Smooth muscle cell (in vitro differentiated cells): ENCODE results near the gene ZC3HAV1. TPM values are rescaled to one million over a fixed set of nuclear protein-coding genes. Genes with fewer than 3 reads are reported as not detected.

Source experiments
- DNase-seq: peaks from one replicate; lab custom pipeline; 2025; ENCODE audit not compliant: unreplicated experiment; lab: John Stamatoyannopoulos, UW
- H2AFZ ChIP-seq: fragments of 200-600 bp; sonication (generic); 2 replicates; pipeline ENCODE4 v1.6.0; 2016; ENCODE audit warnings: antibody characterized with exemption, low read depth, mild to moderate bottlenecking
- H3F3A ChIP-seq: fragments of 200-600 bp; sonication (generic); 2 replicates; pipeline ENCODE4 v1.6.0; 2017; ENCODE audit warnings: antibody characterized with exemption, low read depth
- H3K27ac ChIP-seq: fragments of 200-600 bp; sonication (generic); 2 replicates; pipeline ENCODE4 v1.5.1; 2016; ENCODE audit warnings: low read depth, mild to moderate bottlenecking
- H3K27me3 ChIP-seq: fragments of 200-600 bp; sonication (generic); 2 replicates; pipeline ENCODE4 v1.6.1; 2016; ENCODE audit warnings: low read depth, mild to moderate bottlenecking
- H3K36me3 ChIP-seq: fragments of 200-600 bp; sonication (generic); 2 replicates; pipeline ENCODE4 v1.5.1; 2016; ENCODE audit warnings: low read depth
- H3K4me1 ChIP-seq: fragments of 200-600 bp; sonication (generic); 2 replicates; pipeline ENCODE4 v1.5.1; 2016; ENCODE audit warnings: low read depth
- H3K4me2 ChIP-seq: fragments of 200-600 bp; sonication (generic); 2 replicates; pipeline ENCODE4 v1.6.0; 2016; ENCODE audit warnings: mild to moderate bottlenecking
- H3K4me3 ChIP-seq: fragments of 200-600 bp; sonication (generic); 2 replicates; pipeline ENCODE4 v1.5.1; 2016; ENCODE audit warnings: mild to moderate bottlenecking
- H3K79me2 ChIP-seq: fragments of 200-600 bp; sonication (generic); 2 replicates; pipeline ENCODE4 v1.6.0; 2016; ENCODE audit warnings: low read depth, mild to moderate bottlenecking
- H3K9ac ChIP-seq: fragments of 200-600 bp; sonication (generic); 2 replicates; pipeline ENCODE4 v1.6.0; 2016; ENCODE audit warnings: low read depth
- H3K9me3 ChIP-seq: fragments of 200-600 bp; sonication (generic); replicated peaks from 2 replicates; pipeline ENCODE4 v1.5.1; 2016; ENCODE audit warnings: low read depth
- H4K20me1 ChIP-seq: fragments of 200-600 bp; sonication (generic); 2 replicates; pipeline ENCODE4 v1.6.0; 2016; ENCODE audit warnings: low read depth
- WGBS: methylation state at CpG from one replicate; pipeline ENCODE4 v1.1.7; 2016; ENCODE audit warnings: low lambda C conversion rate; 5-methylcytosine and 5-hydroxymethylcytosine counted together
- polyA plus RNA-seq: library from polyadenylated mRNA; unstranded; fragments of >200 nt; fragmentation: Nextera tagmentation; extraction: Ambion mirVana; gene quantifications from 2 replicates; pipeline ENCODE4 v1.2.1, GENCODE V29; 2016
- total RNA-seq: library from RNA; depleted of rRNA; stranded (reverse); fragments of >200 nt; gene quantifications from 2 replicates; pipeline ENCODE4 v1.2.3, GENCODE V29; 2014
- TF ChIP-seq, protein P1 (sequence below): fragments of 200-600 bp; sonication (generic); IDR thresholded peaks from 2 replicates; pipeline ENCODE4 v1.5.1; 2017; ENCODE audit warnings: borderline replicate concordance, mild to moderate bottlenecking, antibody characterized with exemption; ENCODE audit not compliant: insufficient read depth, poor library complexity, severe bottlenecking

ZC3HAV1 gene
- total and polyA plus RNA-seq, 2 experiments from 2014 or later, result 4.7 to 12.1 TPM

DNA sequence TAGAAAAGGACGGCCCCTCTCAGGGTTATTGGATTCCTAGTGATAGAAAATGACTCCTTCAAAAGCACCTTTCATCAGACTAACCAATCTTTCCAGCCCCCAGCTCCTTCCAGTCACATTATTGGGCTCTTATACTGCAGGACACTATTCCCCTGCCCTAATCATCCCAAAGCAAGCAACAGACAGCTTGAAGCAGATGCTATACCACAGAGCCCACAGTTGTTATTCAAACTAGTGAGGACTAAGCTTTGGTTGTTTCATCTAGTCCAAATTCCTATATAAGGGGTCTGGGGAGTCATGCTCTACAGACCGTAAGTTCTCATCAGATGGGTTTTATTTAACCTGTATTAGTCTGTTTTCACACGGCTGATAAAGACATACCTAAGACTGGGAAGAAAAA is 98.1 kb downstream of the ZC3HAV1 start:
- 98% methylated on average over 3 of the region's 3 CpGs for WGBS
- DNase-seq, result no peak

DNA sequence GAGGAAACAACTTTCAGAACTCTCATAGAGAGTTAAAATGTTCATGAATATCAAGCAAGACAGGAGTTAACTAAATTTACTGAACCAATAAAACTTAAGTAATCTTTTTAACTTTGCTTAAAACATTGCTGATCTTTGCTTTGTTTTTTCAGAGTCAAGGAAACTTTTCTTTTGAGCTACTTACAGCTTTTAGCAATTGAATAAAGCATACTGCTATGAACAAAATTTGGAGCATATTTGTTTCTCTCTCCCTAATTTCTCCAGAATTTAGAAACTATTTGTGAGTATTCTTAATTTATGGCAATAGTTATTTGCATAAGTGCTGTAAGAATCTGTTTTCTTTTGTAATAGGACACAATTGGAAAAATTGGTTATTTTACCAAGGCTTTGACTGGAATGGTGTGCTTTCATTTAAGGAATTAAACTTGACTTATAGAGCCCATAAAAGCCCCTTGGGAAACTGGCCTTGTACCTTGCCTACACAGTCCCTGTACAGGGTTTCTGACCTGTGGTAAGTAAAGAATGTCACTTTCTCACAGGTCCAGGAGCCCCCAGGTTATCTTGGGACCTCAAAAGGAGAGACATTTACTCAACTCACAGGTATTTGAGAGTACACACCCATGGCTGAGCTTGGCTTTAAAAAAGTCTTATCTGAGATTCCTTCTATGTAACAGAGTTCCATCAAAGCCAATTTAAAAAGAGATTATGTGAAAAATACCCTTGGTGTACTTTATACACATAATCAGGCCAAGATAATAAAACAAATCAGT is 105.0 kb downstream of the ZC3HAV1 start:
- no peaks in the 10 kb centered on the region for H3K79me2 ChIP-seq
- TF ChIP-seq, protein P1, sequence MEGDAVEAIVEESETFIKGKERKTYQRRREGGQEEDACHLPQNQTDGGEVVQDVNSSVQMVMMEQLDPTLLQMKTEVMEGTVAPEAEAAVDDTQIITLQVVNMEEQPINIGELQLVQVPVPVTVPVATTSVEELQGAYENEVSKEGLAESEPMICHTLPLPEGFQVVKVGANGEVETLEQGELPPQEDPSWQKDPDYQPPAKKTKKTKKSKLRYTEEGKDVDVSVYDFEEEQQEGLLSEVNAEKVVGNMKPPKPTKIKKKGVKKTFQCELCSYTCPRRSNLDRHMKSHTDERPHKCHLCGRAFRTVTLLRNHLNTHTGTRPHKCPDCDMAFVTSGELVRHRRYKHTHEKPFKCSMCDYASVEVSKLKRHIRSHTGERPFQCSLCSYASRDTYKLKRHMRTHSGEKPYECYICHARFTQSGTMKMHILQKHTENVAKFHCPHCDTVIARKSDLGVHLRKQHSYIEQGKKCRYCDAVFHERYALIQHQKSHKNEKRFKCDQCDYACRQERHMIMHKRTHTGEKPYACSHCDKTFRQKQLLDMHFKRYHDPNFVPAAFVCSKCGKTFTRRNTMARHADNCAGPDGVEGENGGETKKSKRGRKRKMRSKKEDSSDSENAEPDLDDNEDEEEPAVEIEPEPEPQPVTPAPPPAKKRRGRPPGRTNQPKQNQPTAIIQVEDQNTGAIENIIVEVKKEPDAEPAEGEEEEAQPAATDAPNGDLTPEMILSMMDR, result no peak
- no peak overlapping the region for H3K27ac ChIP-seq
- no peaks in the 10 kb centered on the region for H3K4me1 ChIP-seq
- H3K9me3 ChIP-seq, result no peaks in the 10 kb centered on the region
- H4K20me1 ChIP-seq, result no peaks in the 10 kb centered on the region
- no peak overlapping the region for H2AFZ ChIP-seq
- H3K27me3 ChIP-seq, result no peaks in the 10 kb centered on the region
- no peak overlapping the region for H3K9ac ChIP-seq
- no peaks in the 10 kb centered on the region for H3K36me3 ChIP-seq
- H3F3A ChIP-seq, result no peaks in the 10 kb centered on the region
- no peak for DNase-seq
- H3K4me2 ChIP-seq, result no peak overlapping the region
- no peak overlapping the region for H3K4me3 ChIP-seq

More for the DNA sequence above, 98.1 kb downstream of the ZC3HAV1 start:
- no peak overlapping the region for H3K27ac ChIP-seq
- no peaks in the 10 kb centered on the region for H3K79me2 ChIP-seq
- no peaks in the 10 kb centered on the region for H3K27me3 ChIP-seq
- no peaks in the 10 kb centered on the region for H3F3A ChIP-seq
- no peak overlapping the region for H3K4me2 ChIP-seq
- TF ChIP-seq, protein P1, result no peak
- no peaks in the 10 kb centered on the region for H3K9me3 ChIP-seq
- H2AFZ ChIP-seq, result no peak overlapping the region
- H3K4me3 ChIP-seq, result no peak overlapping the region
- H4K20me1 ChIP-seq, result no peaks in the 10 kb centered on the region
- H3K4me1 ChIP-seq, result no peaks in the 10 kb centered on the region
- no peak overlapping the region for H3K9ac ChIP-seq
- H3K36me3 ChIP-seq, result no peaks in the 10 kb centered on the region

DNA sequence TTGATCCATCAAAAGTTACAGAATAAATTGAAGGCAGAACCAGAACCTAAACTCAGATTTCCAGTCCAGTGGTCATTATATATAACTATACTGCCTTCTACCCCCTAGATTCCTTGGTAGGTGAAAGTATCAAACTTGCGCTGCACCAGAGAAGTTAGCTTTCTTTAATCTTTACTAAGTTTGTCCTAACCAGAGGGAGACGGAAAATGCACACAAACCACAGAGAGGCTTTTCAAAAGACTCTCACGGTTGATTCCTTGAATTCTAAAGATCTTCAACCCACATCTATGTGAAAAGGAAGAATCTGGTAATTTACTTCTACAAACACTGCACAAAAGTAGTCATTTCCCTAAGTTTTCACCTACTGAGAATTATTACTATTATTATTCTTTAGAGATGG is 110.1 kb downstream of the ZC3HAV1 start:
- no peaks in the 10 kb centered on the region for H4K20me1 ChIP-seq
- no peaks in the 10 kb centered on the region for H3K9me3 ChIP-seq
- no peak overlapping the region for H3K4me3 ChIP-seq
- H3K4me1 ChIP-seq, result no peaks in the 10 kb centered on the region
- H3K27me3 ChIP-seq, result no peaks in the 10 kb centered on the region
- H3K36me3 ChIP-seq, result no peaks in the 10 kb centered on the region
- TF ChIP-seq, protein P1, result no peak
- no peaks in the 10 kb centered on the region for H3K79me2 ChIP-seq
- H3F3A ChIP-seq, result no peaks in the 10 kb centered on the region
- H3K9ac ChIP-seq, result no peak overlapping the region
- no peak overlapping the region for H2AFZ ChIP-seq
- 72% methylated on average over 3 of the region's 3 CpGs for WGBS
- no peak overlapping the region for H3K27ac ChIP-seq
- H3K4me2 ChIP-seq, result no peak overlapping the region
- DNase-seq, result no peak

Other genes starting within 250 kb of the ZC3HAV1 start
- 7.1 TPM in 2 replicates for gene KIAA1549, start 128.3 kb downstream of the ZC3HAV1 start, total RNA-seq
- 4.1 and 5.9 TPM in 2 replicates for gene KIAA1549, start 128.3 kb downstream of the ZC3HAV1 start, polyA plus RNA-seq
- 47.2 and 56.6 TPM in 2 replicates for gene ZC3HAV1L, start 73.7 kb downstream of the ZC3HAV1 start, total RNA-seq
- 17.0 and 20.0 TPM in 2 replicates for gene ZC3HAV1L, start 73.7 kb downstream of the ZC3HAV1 start, polyA plus RNA-seq
- 12.3 and 13.4 TPM in 2 replicates for gene UBN2, start 121.5 kb upstream of the ZC3HAV1 start, total RNA-seq
- gene UBN2, start 121.5 kb upstream of the ZC3HAV1 start, polyA plus RNA-seq, result 2.5 and 4.6 TPM in 2 replicates
- 3.0 and 4.8 TPM in 2 replicates for gene FMC1, start 231.6 kb upstream of the ZC3HAV1 start, total RNA-seq
- gene FMC1, start 231.6 kb upstream of the ZC3HAV1 start, polyA plus RNA-seq, result 12.4 and 16.1 TPM in 2 replicates